Fibroblast of lung (primary cell): Measurements from ENCODE around the gene MIOS. TPM values are rescaled to one million over a fixed set of nuclear protein-coding genes. Genes with fewer than 3 reads are reported as not detected.
"Not testable (repeated sequence)": the region's sequence is repeated elsewhere in the genome, so short reads cannot be mapped to it uniquely, and the experiment has no call there.

Experiments used
- DNase-seq, 2 donors: peaks; one replicate each; pipeline versions ENCODE4 v3.0.0 to v3.0.0-alpha.2; 2010; ENCODE audit warnings: low read depth in 2 of 2
- H2AFZ ChIP-seq: 2 replicates; pipeline ENCODE4 v1.5.1; 2012; ENCODE audit warnings: low read length, control low read depth, inconsistent platforms
- H3K27ac ChIP-seq: 2 replicates; pipeline ENCODE4 v1.5.1; 2011; ENCODE audit warnings: low read length, control low read depth; ENCODE audit not compliant: insufficient read depth
- H3K27me3 ChIP-seq: 2 replicates; pipeline ENCODE4 v1.5.1; 2011; ENCODE audit warnings: mild to moderate bottlenecking, low read length; ENCODE audit not compliant: control insufficient read depth, insufficient read depth
- H3K36me3 ChIP-seq: 2 replicates; pipeline ENCODE4 v1.5.1; 2011; ENCODE audit warnings: low read length; ENCODE audit not compliant: control insufficient read depth, insufficient read depth
- H3K4me1 ChIP-seq: 2 replicates; pipeline ENCODE4 v1.5.1; 2011; ENCODE audit warnings: low read length; ENCODE audit not compliant: control insufficient read depth, insufficient read depth; ENCODE audit errors: extremely low read depth
- H3K4me2 ChIP-seq: 2 replicates; pipeline ENCODE4 v1.5.1; 2011; ENCODE audit warnings: low read length, control low read depth; ENCODE audit not compliant: insufficient read depth; ENCODE audit errors: extremely low read depth
- H3K4me3 ChIP-seq, 4 experiments: fragments of 200-600 bp in 1 of 4; sonication (generic) in 1 of 4; replicated peaks in 1 of 4; 2 replicates each; pipeline ENCODE4 v1.5.1; 2011 to 2016; ENCODE audit warnings: low read length in 4 of 4, low read depth in 3 of 4, mild to moderate bottlenecking in 3 of 4, control low read depth in 2 of 4, inconsistent platforms in 1 of 4, mixed read lengths in 1 of 4; ENCODE audit not compliant: insufficient read depth in 1 of 4; ENCODE audit errors: control extremely low read depth in 1 of 4
- H3K79me2 ChIP-seq: 2 replicates; pipeline ENCODE4 v1.5.1; 2012; ENCODE audit warnings: mild to moderate bottlenecking, low read length, inconsistent platforms; ENCODE audit not compliant: control insufficient read depth, insufficient read depth
- H3K9ac ChIP-seq: 2 replicates; pipeline ENCODE4 v1.5.1; 2011; ENCODE audit warnings: mild to moderate bottlenecking, low read length, control low read depth; ENCODE audit not compliant: insufficient read depth
- H3K9me3 ChIP-seq: 2 replicates; pipeline ENCODE4 v1.5.1; 2012; ENCODE audit warnings: low read depth, low read length; ENCODE audit not compliant: control insufficient read depth, insufficient read depth
- H4K20me1 ChIP-seq: 2 replicates; pipeline ENCODE4 v1.5.1; 2011; ENCODE audit warnings: low read length; ENCODE audit not compliant: control insufficient read depth, insufficient read depth; ENCODE audit errors: extremely low read depth
- EZH2 ChIP-seq: IDR thresholded peaks from 2 replicates; pipeline ENCODE4 v1.5.1; 2012; ENCODE audit warnings: low read length, control low read depth, mild to moderate bottlenecking; ENCODE audit errors: missing control alignments
- polyA plus RNA-seq, 2 donors: library from polyadenylated mRNA; depleted of rRNA in 1 of 2; stranded (reverse) in 1 of 2; unstranded in 1 of 2; fragments of >200 nt; gene quantifications; 2 replicates each; pipeline ENCODE4 v1.2.1, GENCODE V29; 2011 to 2012; ENCODE audit warnings: missing spikeins in 1 of 2
- total RNA-seq: library from RNA; depleted of rRNA; stranded (reverse); fragments of >200 nt; gene quantifications from 2 replicates; pipeline ENCODE4 v1.2.1, GENCODE V29; 2014
- TF ChIP-seq, protein P1 (sequence below), 2 donors: IDR thresholded peaks in 1 of 2; conservative IDR thresholded peaks in 1 of 2; 1 replicate in 1 of 2; 2 replicates in 1 of 2; pipeline ENCODE4 v1.5.1; 2011 to 2012; ENCODE audit warnings: low read length in 2 of 2, control low read depth in 1 of 2, inconsistent platforms in 1 of 2, low read depth in 1 of 2, mild to moderate bottlenecking in 1 of 2

MIOS gene
- total and polyA plus RNA-seq, 2 donors (not counting 1 experiment from before 2014, with no cell fraction given) = 16.4 to 30.9 TPM

DNA sequence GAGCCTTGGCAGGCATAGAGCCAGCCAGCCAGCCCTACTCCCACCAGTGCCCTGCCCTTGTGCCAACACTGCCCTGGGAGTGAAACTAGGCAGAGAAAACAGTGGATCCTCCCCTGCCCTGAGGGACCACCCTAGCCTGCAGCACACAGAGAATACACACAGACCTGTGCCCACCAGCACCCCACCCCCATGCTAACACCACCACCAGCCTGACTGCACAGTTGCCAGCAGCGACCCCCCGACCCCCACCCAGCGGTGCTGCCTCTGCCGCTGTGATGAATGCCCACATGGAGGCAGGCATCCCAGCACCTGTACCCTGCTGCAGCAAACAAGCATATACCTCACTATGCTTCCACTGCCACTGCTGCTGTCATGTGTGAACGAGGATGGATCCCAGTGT is 9.4 kb upstream of the MIOS start:
- no peak overlapping the region for H3K4me3 ChIP-seq
- no peaks in the 10 kb centered on the region for H4K20me1 ChIP-seq
- H3K36me3 ChIP-seq = no peaks in the 10 kb centered on the region
- H3K4me1 ChIP-seq = no peaks in the 10 kb centered on the region
- H3K4me2 ChIP-seq = no peak overlapping the region
- no peaks in the 10 kb centered on the region for H3K9me3 ChIP-seq
- no peak for DNase-seq
- no peaks in the 10 kb centered on the region for H3K79me2 ChIP-seq
- no peak overlapping the region for H3K27ac ChIP-seq
- H3K9ac ChIP-seq = no peak overlapping the region
- H3K27me3 ChIP-seq = no peaks in the 10 kb centered on the region
- no peak overlapping the region for H2AFZ ChIP-seq
- no peak for TF ChIP-seq EZH2
- TF ChIP-seq, protein P1, sequence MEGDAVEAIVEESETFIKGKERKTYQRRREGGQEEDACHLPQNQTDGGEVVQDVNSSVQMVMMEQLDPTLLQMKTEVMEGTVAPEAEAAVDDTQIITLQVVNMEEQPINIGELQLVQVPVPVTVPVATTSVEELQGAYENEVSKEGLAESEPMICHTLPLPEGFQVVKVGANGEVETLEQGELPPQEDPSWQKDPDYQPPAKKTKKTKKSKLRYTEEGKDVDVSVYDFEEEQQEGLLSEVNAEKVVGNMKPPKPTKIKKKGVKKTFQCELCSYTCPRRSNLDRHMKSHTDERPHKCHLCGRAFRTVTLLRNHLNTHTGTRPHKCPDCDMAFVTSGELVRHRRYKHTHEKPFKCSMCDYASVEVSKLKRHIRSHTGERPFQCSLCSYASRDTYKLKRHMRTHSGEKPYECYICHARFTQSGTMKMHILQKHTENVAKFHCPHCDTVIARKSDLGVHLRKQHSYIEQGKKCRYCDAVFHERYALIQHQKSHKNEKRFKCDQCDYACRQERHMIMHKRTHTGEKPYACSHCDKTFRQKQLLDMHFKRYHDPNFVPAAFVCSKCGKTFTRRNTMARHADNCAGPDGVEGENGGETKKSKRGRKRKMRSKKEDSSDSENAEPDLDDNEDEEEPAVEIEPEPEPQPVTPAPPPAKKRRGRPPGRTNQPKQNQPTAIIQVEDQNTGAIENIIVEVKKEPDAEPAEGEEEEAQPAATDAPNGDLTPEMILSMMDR (conservative IDR thresholded peaks at IDR 0.05 in 1 of 2, IDR thresholded peaks at IDR 0.05 in 1 of 2; ENCODE audit: low read depth in 1 of 2, low read length in 2 of 2) = no peak

DNA sequence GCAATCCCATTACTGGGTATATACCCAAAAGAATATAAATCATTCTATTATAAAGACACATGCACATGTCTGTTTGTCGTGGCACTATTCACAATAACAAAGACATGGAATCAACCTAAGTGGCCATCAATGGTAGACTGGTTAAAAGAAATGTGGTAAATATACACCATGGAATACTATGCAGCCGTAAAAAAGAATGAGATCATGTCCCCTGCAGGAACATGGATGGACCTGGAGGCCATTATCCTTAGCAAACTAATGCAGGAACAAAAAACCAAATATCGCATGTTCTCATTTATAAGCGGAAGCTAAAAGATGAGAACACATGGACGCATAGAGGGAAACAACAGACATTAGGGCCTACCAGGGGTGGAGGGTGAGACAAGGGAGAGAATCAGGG is 5.1 kb upstream of the MIOS start:
- not testable (repeated sequence) for H3K27me3 ChIP-seq, H4K20me1 ChIP-seq, DNase-seq, H3K79me2 ChIP-seq, H3K27ac ChIP-seq, H3K9me3 ChIP-seq, H3K4me1 ChIP-seq, H2AFZ ChIP-seq, H3K36me3 ChIP-seq, H3K4me2 ChIP-seq, H3K4me3 ChIP-seq, H3K9ac ChIP-seq

DNA sequence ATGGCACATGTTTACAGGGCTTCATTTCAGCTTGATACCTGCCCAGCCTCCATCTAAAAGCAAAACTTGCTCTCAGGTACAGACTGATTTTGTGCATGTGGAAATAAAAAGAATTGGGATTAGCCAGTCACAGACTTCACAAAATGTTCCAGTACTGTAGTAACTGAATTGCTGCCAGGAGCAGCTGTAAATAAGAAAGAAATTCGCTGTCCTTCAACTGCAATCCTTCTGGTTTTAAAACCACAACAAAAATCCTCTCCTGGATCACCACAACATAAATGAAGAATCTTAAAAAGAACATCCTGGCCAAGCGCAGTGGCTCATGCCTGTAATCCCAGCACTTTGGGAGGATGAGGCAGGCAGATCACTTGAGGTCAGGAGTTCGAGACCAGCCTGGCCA is 3.9 kb upstream of the MIOS start:
- no peak overlapping the region for H3K4me3 ChIP-seq
- no peak overlapping the region for H3K27ac ChIP-seq
- no peaks in the 10 kb centered on the region for H3K4me1 ChIP-seq
- no peaks in the 10 kb centered on the region for H3K27me3 ChIP-seq
- H3K9ac ChIP-seq = no peak overlapping the region
- H3K9me3 ChIP-seq = no peaks in the 10 kb centered on the region
- H2AFZ ChIP-seq = no peak overlapping the region
- TF ChIP-seq, protein P1 (conservative IDR thresholded peaks at IDR 0.05 in 1 of 2, IDR thresholded peaks at IDR 0.05 in 1 of 2; ENCODE audit: low read depth in 1 of 2, low read length in 2 of 2) = no peak
- no peak for TF ChIP-seq EZH2
- no peak overlapping the region for H3K4me2 ChIP-seq
- no peaks in the 10 kb centered on the region for H3K36me3 ChIP-seq
- H4K20me1 ChIP-seq = no peaks in the 10 kb centered on the region
- H3K79me2 ChIP-seq = peaks cover 2% of the 10 kb centered on the region
- peak; percentile 9 to 60 for DNase-seq
